ENCODE results near the gene VPS72. TPM values are rescaled to one million over a fixed set of nuclear protein-coding genes. Genes with fewer than 3 reads are reported as not detected.

The VPS72 gene
- total RNA-seq, 4 donors from 2014 or later, result 4.9 to 26.6 (median 20.1) TPM

GRCh38 chr1:151144474-151145303 is 45.3 kb downstream of the VPS72 start:
- no peak for TF ChIP-seq POLR2A (IDR thresholded peaks at IDR 0.05)
- TF ChIP-seq CTCF (IDR thresholded peaks at IDR 0.05), result no peak
- no peaks in the 10 kb centered on the region for H3K36me3 ChIP-seq
- no peaks in the 10 kb centered on the region for H3K9me3 ChIP-seq
- peaks cover 3 to 30% (median 18%) of the 10 kb centered on the region in 4 donors for H3K4me1 ChIP-seq
- DNase-seq, result no peak
- H3K4me3 ChIP-seq, result peak overlapping the region in 1 of 4 donors; percentile 80
- in situ Hi-C loops (cut with MboI; ENCODE audit: low pct_ligation_motif_present in 1 of 4, low pct_unique_long_range_greater_than_20kb in 1 of 4, low sequenced_read_pairs in 3 of 4), result no loop called here
- H3K27ac ChIP-seq, result peak overlapping the region in 3 of 4 donors; percentile 70 to 87 (median 85)
- WGBS, 2 donors (ENCODE audit: low coverage in 1 of 2), result 69 to 100% methylated on average over 1 to 7 of the region's 7 CpGs
- H3K27me3 ChIP-seq, result peaks cover 9% of the 10 kb centered on the region
- intact Hi-C loops (cut with DNase I; ENCODE audit: low total_unique reads), result no loop called here

GRCh38 chr1:151143986-151144385 is 46.0 kb downstream of the VPS72 start:
- H3K4me3 ChIP-seq, result no peak overlapping the region
- intact Hi-C loops (cut with DNase I; ENCODE audit: low total_unique reads) (no loop called here), in situ Hi-C loops (cut with MboI; ENCODE audit: low pct_ligation_motif_present in 1 of 4, low pct_unique_long_range_greater_than_20kb in 1 of 4, low sequenced_read_pairs in 3 of 4) (no loop called here)
- no peak for TF ChIP-seq POLR2A (IDR thresholded peaks at IDR 0.05)
- TF ChIP-seq CTCF (IDR thresholded peaks at IDR 0.05), result no peak
- no peak for TF ChIP-seq POLR2AphosphoS5 (IDR thresholded peaks at IDR 0.05)
- no peak for TF ChIP-seq EP300 (IDR thresholded peaks at IDR 0.05; ENCODE audit: low read depth)
- DNase-seq, result no peak
- H3K36me3 ChIP-seq, result no peaks in the 10 kb centered on the region
- WGBS, 2 donors (ENCODE audit: low coverage in 1 of 2), result 42 to 80% methylated on average over 2 to 5 of the region's 5 CpGs
- H3K27ac ChIP-seq, result peak overlapping the region in 1 of 4 donors; percentile 70
- no peaks in the 10 kb centered on the region for H3K9me3 ChIP-seq
- H3K27me3 ChIP-seq, result peaks cover 9% of the 10 kb centered on the region
- H3K4me1 ChIP-seq, result peaks cover 3 to 30% (median 18%) of the 10 kb centered on the region in 4 donors

GRCh38 chr1:151143057-151143435 is 47.0 kb downstream of the VPS72 start:
- intact Hi-C loops (cut with DNase I; ENCODE audit: low total_unique reads), result no loop called here
- peaks cover 9% of the 10 kb centered on the region for H3K27me3 ChIP-seq
- no peak for TF ChIP-seq EP300 (IDR thresholded peaks at IDR 0.05; ENCODE audit: low read depth)
- TF ChIP-seq CTCF (IDR thresholded peaks at IDR 0.05), result no peak
- no peak for TF ChIP-seq POLR2AphosphoS5 (IDR thresholded peaks at IDR 0.05)
- no peak for TF ChIP-seq POLR2A (IDR thresholded peaks at IDR 0.05)
- H3K4me1 ChIP-seq, result peaks cover 3 to 30% (median 18%) of the 10 kb centered on the region in 4 donors
- no peak overlapping the region for H3K4me3 ChIP-seq
- no peaks in the 10 kb centered on the region for H3K9me3 ChIP-seq
- no peak for DNase-seq
- no peaks in the 10 kb centered on the region for H3K36me3 ChIP-seq
- in situ Hi-C loops (cut with MboI; ENCODE audit: low pct_ligation_motif_present in 1 of 4, low pct_unique_long_range_greater_than_20kb in 1 of 4, low sequenced_read_pairs in 3 of 4), result no loop called here
- 78% methylated on average over 7 of the region's 7 CpGs; no CpG with 5 or more reads in 1 of the 2 donors for WGBS, 2 donors (ENCODE audit: low coverage in 1 of 2)
- H3K27ac ChIP-seq, result no peak overlapping the region

GRCh38 chr1:151142411-151143056 is 47.5 kb downstream of the VPS72 start:
- no peak overlapping the region for H3K27ac ChIP-seq
- no peaks in the 10 kb centered on the region for H3K9me3 ChIP-seq
- in situ Hi-C loops (cut with MboI; ENCODE audit: low pct_ligation_motif_present in 1 of 4, low pct_unique_long_range_greater_than_20kb in 1 of 4, low sequenced_read_pairs in 3 of 4) (no loop called here), intact Hi-C loops (cut with DNase I; ENCODE audit: low total_unique reads) (loop anchor here (1.0 kb wide), 1 partner anchor 24 kb away; the partner anchor contains the start of gene SCNM1)
- no peak for DNase-seq
- H3K36me3 ChIP-seq, result no peaks in the 10 kb centered on the region
- peaks cover 3 to 28% (median 18%) of the 10 kb centered on the region in 4 donors for H3K4me1 ChIP-seq
- H3K27me3 ChIP-seq, result peaks cover 9% of the 10 kb centered on the region
- WGBS, 2 donors (ENCODE audit: low coverage in 1 of 2), result 40 to 72% methylated on average over 2 to 5 of the region's 5 CpGs
- no peak for TF ChIP-seq CTCF (IDR thresholded peaks at IDR 0.05)
- TF ChIP-seq EP300 (IDR thresholded peaks at IDR 0.05; ENCODE audit: low read depth), result no peak
- TF ChIP-seq POLR2AphosphoS5 (IDR thresholded peaks at IDR 0.05), result no peak
- TF ChIP-seq POLR2A (IDR thresholded peaks at IDR 0.05), result no peak
- no peak overlapping the region for H3K4me3 ChIP-seq
